HG03521 (cell line): ENCODE results near the gene STUB1.

Experiments
- ATAC-seq: cut with Tn5 transposase; IDR thresholded peaks from one replicate; pipeline ENCODE4 v1.9.1; 2021; ENCODE audit warnings: mild to moderate bottlenecking, moderate library complexity; ENCODE audit not compliant: unreplicated experiment

STUB1 gene

DNA sequence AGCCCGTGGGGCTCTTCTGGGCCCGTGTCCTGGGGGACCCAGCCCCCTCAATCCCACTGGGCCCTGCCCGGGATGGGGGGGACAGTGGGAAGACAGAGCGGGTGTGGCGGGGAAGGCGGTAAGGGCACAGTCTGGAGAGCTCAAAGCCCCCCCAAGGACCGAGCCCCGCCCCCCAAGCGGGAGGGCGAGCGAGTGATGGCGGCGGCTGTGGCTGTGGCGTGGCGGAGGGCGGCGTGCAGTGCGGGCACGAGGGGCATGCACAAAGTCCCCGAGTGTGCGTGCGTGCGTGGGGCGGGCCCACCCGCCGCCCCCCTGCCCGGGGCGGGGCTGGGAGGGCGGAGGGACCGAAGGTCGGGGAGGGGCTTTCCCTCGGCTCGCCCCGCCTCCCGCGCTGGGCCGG, 13.6 kb downstream of the STUB1 start:
- no peak for ATAC-seq

DNA sequence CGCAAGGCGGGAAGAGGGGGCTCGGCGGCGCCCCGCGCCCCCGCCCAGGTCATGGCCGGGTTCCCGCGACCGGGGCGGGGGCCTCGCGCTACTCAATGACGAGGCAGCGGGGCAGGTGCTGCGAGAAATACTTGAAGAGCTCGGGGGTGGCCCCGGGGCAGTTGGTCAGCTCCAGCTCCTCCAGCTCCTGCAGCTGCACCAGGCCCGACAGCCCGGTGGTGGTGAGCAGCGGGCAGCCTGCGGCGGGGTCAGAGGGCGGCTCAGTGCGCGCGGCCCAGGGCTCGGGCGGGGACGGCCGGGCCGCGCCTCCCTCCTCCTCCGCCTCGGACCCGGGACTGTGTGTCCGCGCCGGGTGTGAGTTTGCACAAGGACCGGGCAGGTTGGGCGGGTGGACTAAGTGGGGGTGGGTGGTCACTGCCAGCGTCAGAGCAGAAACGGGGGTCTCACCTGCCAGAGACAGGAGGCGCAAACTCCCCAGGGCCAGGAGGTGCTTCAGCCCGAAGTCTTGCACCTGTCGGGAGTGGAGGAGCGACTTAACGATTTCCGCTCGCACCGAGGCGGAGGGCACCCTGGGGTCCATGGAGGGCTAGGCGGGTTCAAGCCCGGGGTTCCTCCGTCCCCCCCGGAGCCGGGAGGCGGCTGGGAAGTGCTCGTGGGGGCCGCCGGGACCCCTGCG, 14.1 kb downstream of the STUB1 start:
- no peak for ATAC-seq

- no peak for ATAC-seq
Observed at GRCh38 chr16:694863-695354, 14.7 kb downstream of the STUB1 start.

DNA sequence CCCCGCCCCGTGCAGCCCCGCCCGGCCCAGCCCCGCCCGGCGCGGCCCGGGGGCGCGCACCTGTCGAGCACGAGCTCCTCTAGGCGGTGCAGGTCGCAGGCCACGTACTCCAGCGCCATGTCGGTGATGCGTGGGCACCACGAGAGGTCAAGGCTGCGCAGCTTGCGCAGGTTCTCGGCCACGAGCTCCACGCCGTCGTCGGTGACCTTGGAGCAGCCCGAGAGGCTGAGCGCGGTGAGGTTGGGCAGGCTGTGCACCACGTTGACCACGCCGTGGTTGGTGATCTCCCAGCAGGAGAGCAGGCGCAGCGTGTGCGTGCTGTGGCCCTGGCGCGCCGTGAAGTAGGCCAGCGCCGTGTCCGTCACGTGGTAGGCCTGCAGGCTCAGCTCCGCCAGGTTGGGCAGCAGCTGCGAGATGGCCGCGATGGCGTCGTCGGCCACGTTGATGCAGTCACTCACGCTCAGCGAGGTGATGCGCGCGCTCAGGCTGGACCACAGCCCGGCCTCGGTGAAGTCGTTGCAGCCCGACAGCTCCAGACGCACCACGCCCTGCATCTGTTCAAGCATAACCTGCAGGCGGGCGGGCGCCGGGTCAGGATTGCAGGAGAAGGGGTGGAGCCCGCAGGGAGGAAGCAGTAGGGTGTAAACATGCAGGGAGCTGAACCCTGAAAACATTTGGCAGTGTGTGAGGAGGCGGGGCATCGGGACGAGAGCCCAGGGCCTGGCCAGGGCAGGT, 15.3 kb downstream of the STUB1 start:
- ATAC-seq: no peak

GRCh38 chr16:698911-699671, 18.9 kb downstream of the STUB1 start:
- ATAC-seq: no peak

- ATAC-seq: no peak
Observed at GRCh38 chr16:700684-701584, 20.7 kb downstream of the STUB1 start.

DNA sequence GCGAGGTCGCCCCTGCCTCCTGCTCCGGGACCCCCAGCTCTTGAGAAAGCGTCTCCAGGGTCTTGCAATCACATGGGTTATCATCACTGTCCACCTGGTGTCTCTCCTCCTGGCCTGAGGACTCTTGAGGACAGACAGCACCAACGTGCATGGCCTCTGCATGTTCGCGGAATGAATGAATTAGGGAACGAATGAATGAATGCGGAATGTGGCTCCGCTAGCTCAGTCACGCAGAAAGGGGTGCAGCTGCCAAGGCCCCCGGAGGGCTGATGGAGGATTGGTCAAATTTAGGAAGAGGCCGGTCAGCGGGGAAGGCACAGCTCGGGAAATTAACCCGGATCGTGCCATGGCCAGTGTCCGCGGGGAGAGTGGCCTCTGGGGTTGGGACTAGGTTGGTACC, 22.1 kb downstream of the STUB1 start:
- no peak for ATAC-seq

GRCh38 chr16:703406-703805, 23.2 kb downstream of the STUB1 start:
- no peak for ATAC-seq

DNA sequence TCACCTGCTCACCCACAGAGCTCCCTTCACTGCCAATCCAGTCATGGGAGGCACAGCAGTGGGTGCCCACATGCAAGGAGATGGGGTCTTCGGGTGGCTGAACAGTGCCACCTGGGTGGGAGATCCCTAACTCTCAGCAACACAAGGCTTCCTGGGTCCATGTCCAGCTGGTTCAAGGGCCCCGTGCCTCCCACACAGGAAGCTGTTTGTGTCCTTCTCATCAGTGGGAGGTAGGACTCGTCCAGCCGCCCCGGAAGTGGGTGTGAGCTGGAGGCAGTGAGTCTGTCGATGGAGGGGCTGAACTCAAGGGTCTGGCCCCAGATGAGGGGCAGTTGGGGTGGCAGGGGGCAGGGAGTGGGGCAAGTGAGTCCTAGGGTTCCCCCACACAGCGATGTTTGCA, 23.8 kb downstream of the STUB1 start:
- no peak for ATAC-seq

DNA sequence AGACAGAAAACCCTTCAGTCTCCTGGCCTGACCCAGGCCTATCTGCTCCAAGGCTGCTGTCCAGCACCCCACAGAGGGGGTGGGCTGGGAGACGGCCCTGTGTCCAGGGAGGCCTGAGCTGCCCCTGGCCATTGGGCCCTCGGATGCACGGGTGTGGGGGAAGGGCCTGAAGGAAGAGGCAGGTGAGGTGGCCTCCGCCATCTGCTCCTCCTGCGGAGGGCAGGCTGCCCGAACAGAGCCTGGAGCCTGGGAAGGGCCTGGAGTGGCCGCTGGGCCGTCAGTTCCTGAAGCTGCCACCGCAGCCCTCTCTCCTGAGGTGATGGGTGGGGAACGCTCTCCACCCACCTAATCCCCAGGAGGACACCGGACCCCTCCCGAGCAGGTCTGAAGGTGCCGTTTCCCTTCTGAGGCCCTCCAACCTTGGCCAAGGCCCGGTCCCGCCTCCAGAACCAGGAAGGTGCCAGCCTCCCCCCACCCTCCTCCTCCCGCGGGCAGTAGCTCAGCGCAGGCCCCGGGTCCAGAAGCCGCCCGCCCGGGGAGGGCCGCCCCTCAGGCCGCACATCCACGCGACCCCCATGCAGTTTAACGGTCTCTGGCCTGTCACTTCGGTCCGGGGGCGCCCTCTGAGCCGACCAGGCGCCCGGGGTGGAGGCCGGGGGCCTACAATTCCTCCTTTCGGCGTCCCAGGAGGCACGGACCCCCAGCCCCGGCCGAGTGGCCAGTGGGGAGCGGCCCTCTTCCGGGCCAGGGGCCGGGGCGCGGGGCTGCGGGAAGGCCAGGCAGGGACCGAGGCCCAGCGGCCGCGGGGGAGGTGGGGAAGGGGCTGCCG, 24.6 kb downstream of the STUB1 start:
- ATAC-seq: no peak

GRCh38 chr16:705431-706188, 25.4 kb downstream of the STUB1 start, which contains the start of gene FBXL16:
Gene FBXL16, minus strand, starts transcription at chr16:705801. Its CDS starts 8,396 bp downstream, at chr16:697405.
- no peak for ATAC-seq

DNA sequence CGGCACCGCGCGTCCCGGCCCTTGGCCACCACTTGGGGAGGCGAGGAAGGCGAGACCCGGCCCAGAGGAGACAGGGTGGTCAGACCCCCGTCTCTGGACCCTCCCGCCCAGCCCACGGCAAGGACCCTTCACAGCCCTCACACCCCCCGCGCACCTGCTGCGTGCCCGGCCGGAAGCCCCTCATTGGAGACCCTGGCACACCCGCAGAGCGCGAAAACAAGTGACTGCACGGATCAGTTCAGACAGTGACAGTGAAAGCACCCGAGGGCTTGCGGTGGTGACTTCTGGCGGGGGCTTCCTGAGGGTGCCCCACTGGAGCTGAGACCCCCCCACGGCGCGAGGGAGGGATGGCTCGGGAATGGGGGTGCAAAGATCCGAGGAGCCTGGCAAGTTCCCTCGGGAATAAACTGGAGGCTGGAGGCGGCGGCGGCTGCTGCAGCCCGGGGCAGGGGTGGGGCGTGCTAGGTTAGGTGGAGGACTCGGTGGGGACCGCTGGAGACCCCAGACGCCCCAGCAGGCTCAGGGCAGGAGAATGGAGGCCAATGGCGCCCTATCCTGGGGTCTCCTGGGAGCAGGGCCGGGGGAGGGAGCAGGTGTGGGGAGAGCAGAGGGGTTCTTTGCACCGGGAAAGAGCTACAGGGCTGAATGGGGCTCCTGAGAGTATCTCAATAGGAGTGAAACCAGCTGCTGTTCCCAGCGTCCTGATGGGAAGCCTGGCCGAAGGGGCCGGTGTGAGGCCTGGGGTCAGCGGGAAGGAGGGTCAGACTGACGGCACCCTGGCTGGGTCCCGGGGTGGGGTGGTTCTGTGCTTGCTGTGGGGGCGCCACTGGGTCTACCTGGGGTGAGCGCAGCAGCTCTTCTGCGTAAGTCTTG, 26.2 kb downstream of the STUB1 start:
- ATAC-seq: no peak

DNA sequence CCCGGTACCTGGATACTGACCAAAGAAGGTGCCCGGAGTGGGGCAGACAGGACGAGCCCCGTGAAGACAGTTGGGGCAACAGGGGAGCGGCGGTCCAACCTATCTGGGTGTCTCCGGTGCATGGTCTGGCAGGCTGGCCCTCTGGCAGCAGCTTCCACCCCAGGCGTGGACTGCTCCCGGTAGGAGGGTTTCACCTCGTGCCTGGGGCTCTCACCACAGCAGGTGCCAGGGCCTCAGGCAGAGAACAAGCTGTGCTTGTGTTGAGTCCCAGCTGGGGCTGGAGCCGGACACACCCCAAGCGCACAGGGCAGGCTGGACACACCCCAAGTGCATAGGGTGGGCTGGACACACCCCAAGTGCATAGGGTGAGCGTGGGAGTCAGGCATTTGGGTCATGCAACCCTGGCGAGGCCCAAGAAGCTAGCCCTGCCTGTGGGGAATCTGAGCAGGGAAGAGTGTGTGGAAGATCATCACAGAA, 26.9 kb downstream of the STUB1 start:
- ATAC-seq: no peak

GRCh38 chr16:708019-708418, 27.8 kb downstream of the STUB1 start:
- no peak for ATAC-seq

DNA sequence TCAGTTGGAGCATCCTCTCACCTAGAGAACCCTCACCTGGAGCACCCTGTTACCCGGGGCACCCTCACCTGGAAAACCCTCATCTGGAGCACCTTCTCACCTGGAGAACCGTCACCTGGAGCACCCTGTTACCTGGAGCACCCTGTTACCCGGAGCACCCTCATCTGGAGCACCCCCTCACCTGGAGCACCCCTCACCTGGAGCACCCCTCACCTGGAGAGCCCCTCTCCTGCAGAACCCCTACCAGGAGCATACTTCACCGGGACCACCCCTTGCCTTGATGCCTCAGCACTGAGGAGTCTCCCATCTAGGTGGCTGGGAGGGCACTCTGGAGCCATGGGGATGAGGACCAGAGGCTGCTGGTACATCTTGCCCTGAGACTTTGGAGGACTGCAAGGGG, 28.7 kb downstream of the STUB1 start:
- ATAC-seq: no peak

DNA sequence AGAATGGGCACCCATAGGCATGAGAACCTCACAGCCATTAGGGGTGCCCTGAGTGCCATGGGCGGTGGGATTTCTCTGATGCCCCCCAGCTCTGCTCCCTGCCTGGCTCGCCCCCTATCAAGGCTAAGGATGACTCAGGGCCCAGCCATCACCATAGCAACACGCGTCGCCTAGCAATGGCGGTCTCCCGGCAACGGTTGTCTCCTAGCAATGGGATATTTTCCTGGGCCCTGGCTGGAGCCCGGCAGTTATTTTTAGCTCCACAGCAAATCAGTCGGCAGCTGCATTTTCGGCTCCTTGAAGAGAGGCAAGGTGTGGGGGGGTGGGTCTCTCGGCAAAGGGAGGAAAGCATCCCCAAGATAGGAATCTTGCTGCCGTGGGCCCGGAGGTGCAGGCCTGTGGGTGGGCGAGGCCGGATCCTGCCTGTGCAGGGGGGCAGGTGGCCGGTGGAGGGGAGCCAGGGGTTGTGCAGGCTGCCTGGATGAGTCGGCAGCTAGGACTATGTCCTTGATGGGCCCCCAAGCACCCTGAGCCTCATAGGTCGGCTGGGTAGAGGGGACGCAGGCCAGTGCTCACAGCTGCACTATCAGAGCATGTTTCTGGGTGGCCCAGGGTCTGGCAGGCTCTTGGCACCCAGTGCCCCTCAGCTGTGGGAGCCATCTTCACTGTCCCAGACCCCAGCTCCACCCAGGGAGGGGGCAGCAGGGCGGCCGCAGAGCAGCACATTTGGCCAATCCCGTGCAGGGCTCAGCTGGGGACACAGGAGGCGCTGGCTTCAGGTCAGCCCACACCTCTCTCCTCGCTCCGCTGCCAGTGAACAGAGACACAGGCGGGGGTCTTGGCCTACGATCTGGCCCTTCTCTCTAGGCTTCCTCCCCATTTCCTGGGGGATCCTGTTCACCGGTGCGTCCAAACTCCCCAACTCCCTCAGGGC, 29.6 kb downstream of the STUB1 start:
- no peak for ATAC-seq
